Upper lobe of left lung (tissue), 6 donors: ENCODE results near the gene ADD1. TPM values are rescaled to one million over a fixed set of nuclear protein-coding genes. Genes with fewer than 3 reads are reported as not detected.

Experiments used
- ATAC-seq, 2 donors: fragments of 200-7000 bp; cut with Tn5 transposase; one replicate each; pipeline ENCODE4 v1.9.1; 2022; ENCODE audit warnings: mild to moderate bottlenecking in 2 of 2, moderate library complexity in 2 of 2; ENCODE audit not compliant: low FRiP score in 2 of 2
- DNase-seq, 2 donors: peaks; one replicate each; pipeline ENCODE4 v3.0.0-alpha.2; 2019 to 2020
- H3K27ac ChIP-seq, 4 donors: fragments of 200-600 bp; sonication (generic); one replicate each; pipeline ENCODE4 v1.5.1; 2016 to 2019
- H3K27me3 ChIP-seq, 4 donors: fragments of 200-600 bp; sonication (generic); one replicate each; pipeline ENCODE4 v1.5.1; 2017 to 2019
- H3K36me3 ChIP-seq, 4 donors: fragments of 200-600 bp; sonication (generic); one replicate each; pipeline ENCODE4 v1.5.1; 2016 to 2019
- H3K4me1 ChIP-seq, 4 donors: fragments of 200-600 bp; sonication (generic); one replicate each; pipeline ENCODE4 v1.5.1; 2018 to 2019
- H3K4me3 ChIP-seq, 4 donors: fragments of 200-600 bp; sonication (generic); one replicate each; pipeline ENCODE4 v1.5.1; 2017 to 2019; ENCODE audit warnings: mild to moderate bottlenecking in 2 of 4, moderate library complexity in 1 of 4
- H3K9me3 ChIP-seq, 4 donors: fragments of 200-600 bp; sonication (generic); one replicate each; pipeline ENCODE4 v1.5.1; 2018 to 2019
- CTCF ChIP-seq, 6 experiments: fragments of 450-650 bp in 4 of 6; fragments of 200-600 bp in 2 of 6; sonication (generic) in 2 of 6; IDR thresholded peaks; one replicate each; pipeline ENCODE4 v1.5.1; 2016 to 2019; ENCODE audit warnings: antibody characterized with exemption in 6 of 6
- EP300 ChIP-seq, 4 donors: sonication (generic); formaldehyde crosslinking; IDR thresholded peaks; one replicate each; pipeline ENCODE4 v1.5.1; 2017; ENCODE audit warnings: antibody characterized with exemption in 4 of 4, control low read depth in 2 of 4
- POLR2A ChIP-seq, 4 donors: fragments of 450-650 bp; IDR thresholded peaks; one replicate each; pipeline ENCODE4 v1.5.1; 2016 to 2017; ENCODE audit warnings: antibody characterized with exemption in 4 of 4, mild to moderate bottlenecking in 2 of 4
- POLR2AphosphoS5 ChIP-seq, 2 donors: sonication (generic); formaldehyde crosslinking; IDR thresholded peaks; one replicate each; pipeline ENCODE4 v1.5.1; 2017; ENCODE audit warnings: antibody characterized with exemption in 2 of 2
- WGBS, 2 donors: methylation state at CpG; one replicate each; pipeline ENCODE4 v1.1.5; 2017 to 2018; 5-methylcytosine and 5-hydroxymethylcytosine counted together
- total RNA-seq, 6 donors: library from RNA; depleted of rRNA in 4 of 6; stranded (reverse); fragments of >200 nt in 4 of 6; gene quantifications; one replicate each; pipeline versions ENCODE4 v1.1.0 to v1.2.1, GENCODE V29; 2016 to 2021
- donor health status: DM: no; HTN: no; CAD: no; lungs with moderate emphysema.
- donor health status: DM: no; HTN: yes; CAD: no; lungs with severe emphysema.

Gene ADD1
- total RNA-seq, 6 donors from 2014 or later, result 184 to 651 (median 290) TPM

GRCh38 chr4:2816401-2816954 lies 27.2 kb upstream of the ADD1 start:
- DNase-seq, result no peak
- Histone ChIP-seq H3K9me3 (no peaks in the 10 kb centered on the region), H3K4me1 (peaks cover 35 to 67% (median 49%) of the 10 kb centered on the region in 4 donors)

DNA sequence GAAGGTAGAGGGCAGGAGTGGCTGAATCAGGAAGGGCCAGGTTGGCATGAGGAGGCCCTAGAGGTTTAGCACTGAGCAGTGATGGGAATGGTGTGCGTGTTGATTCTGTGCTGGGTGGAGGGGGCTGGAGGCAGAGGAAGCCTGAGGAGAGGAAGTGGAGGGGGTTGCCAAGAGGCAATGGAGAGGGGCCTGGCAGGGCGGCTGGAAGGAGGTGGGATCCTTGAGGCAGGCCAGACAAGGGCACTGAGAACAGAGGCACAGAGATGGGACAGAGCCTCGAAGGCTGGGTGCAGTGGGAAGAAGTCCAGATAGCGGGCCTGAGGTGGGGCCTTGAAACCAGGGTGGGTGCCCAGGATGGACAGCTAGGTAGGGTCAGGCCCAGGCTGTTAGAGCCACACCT lies 26.5 kb upstream of the ADD1 start:
- Histone ChIP-seq H3K27ac (peak overlapping the region in 2 of 4 donors; percentile 19 to 63), H3K4me3 (peak overlapping the region in 2 of 4 donors; percentile 59 to 68)

More at GRCh38 chr4:2816401-2816954, 27.2 kb upstream of the ADD1 start:
- no peak overlapping the region for H3K4me3 ChIP-seq
- peaks cover 0 to 15% (median 9%) of the 10 kb centered on the region in 4 donors for H3K36me3 ChIP-seq
- WGBS, 2 donors, result 24 to 83% methylated on average over 1 of the region's 1 CpG
- no peak overlapping the region for H3K27ac ChIP-seq
- no peak for TF ChIP-seq CTCF (IDR thresholded peaks at IDR 0.05)
- TF ChIP-seq EP300 (IDR thresholded peaks at IDR 0.05), result no peak
- no peak for TF ChIP-seq POLR2AphosphoS5 (IDR thresholded peaks at IDR 0.05)
- no peak for TF ChIP-seq POLR2A (IDR thresholded peaks at IDR 0.05)
- no peak for ATAC-seq
- H3K27me3 ChIP-seq, result no peaks in the 10 kb centered on the region

DNA sequence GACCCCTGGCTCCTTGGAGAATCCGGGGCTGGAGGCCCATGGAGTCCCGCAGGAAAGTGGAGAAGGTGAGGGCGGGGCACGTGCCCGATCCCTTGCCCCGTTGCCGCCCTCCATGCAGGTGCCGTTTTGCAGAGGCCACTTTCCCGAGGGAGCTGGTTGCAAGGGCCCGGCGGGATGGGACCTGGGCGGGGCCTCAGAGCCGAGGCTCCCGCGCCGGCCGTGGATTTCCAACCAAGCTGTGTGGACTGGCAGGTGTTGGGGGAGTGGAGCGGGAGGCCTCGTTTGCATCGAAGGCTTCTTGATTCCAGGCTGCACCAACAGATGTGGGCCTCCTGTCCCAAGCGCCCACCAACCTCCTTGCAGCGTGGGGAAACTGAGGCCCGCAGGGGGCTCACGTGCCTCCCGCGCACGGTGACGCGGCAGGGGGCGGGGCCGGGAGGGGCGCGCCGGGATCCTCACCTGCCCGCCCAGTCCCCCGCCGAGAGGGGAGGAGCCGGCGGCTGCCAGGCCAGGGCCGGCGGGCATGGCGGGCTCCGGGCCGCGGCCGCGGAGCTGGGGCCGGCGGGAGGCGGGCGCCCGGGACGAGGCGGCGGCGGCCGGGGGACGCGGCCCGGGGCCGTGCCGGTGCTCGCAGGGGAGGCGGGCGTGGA lies 25.8 kb upstream of the ADD1 start:
- peaks cover 26 to 53% (median 40%) of the 10 kb centered on the region in 4 donors for H3K4me1 ChIP-seq
- H3K4me3 ChIP-seq, result peak overlapping the region; percentile 12 to 68 (median 58)
- H3K27ac ChIP-seq, result peak overlapping the region in 2 of 4 donors; percentile 67 to 73
- DNase-seq (peak in 1 of 2 donors; percentile 91), ATAC-seq (peak in 1 of 2 donors; percentile 38)
- no peaks in the 10 kb centered on the region for H3K27me3 ChIP-seq
- WGBS, 2 donors, result 2 to 23% methylated on average over 10 to 26 of the region's 65 CpGs
- TF ChIP-seq POLR2AphosphoS5 (IDR thresholded peaks at IDR 0.05) (no peak), POLR2A (IDR thresholded peaks at IDR 0.05) (peak in 1 of 4 donors; percentile 12), EP300 (IDR thresholded peaks at IDR 0.05) (no peak), CTCF (IDR thresholded peaks at IDR 0.05) (no peak)
- H3K36me3 ChIP-seq, result peaks cover 0 to 28% (median 15%) of the 10 kb centered on the region in 4 donors
- no peaks in the 10 kb centered on the region for H3K9me3 ChIP-seq

More for the DNA sequence above, 26.5 kb upstream of the ADD1 start:
- 61 to 72% methylated on average over 4 of the region's 4 CpGs for WGBS, 2 donors
- DNase-seq (no peak), ATAC-seq (no peak)
- H3K27me3 ChIP-seq, result no peaks in the 10 kb centered on the region
- peaks cover 0 to 21% (median 11%) of the 10 kb centered on the region in 4 donors for H3K36me3 ChIP-seq
- H3K4me1 ChIP-seq, result peaks cover 28 to 60% (median 44%) of the 10 kb centered on the region in 4 donors
- no peaks in the 10 kb centered on the region for H3K9me3 ChIP-seq
- TF ChIP-seq CTCF (IDR thresholded peaks at IDR 0.05) (no peak), EP300 (IDR thresholded peaks at IDR 0.05) (no peak), POLR2A (IDR thresholded peaks at IDR 0.05) (no peak), POLR2AphosphoS5 (IDR thresholded peaks at IDR 0.05) (no peak)

- Histone ChIP-seq H3K4me1 (peaks cover 26 to 48% (median 37%) of the 10 kb centered on the region in 4 donors), H3K27me3 (no peaks in the 10 kb centered on the region), H3K9me3 (no peaks in the 10 kb centered on the region), H3K27ac (peak overlapping the region in 3 of 4 donors; percentile 58 to 73 (median 67)), H3K36me3 (peaks cover 3 to 34% (median 21%) of the 10 kb centered on the region in 4 donors), H3K4me3 (peak overlapping the region; percentile 40 to 68 (median 58))
- ATAC-seq (peak in 1 of 2 donors; percentile 34), DNase-seq (peak in 1 of 2 donors; percentile 89)
- TF ChIP-seq POLR2AphosphoS5 (IDR thresholded peaks at IDR 0.05), result no peak
- no peak for TF ChIP-seq POLR2A (IDR thresholded peaks at IDR 0.05)
- no peak for TF ChIP-seq CTCF (IDR thresholded peaks at IDR 0.05)
- TF ChIP-seq EP300 (IDR thresholded peaks at IDR 0.05), result no peak
- WGBS, 2 donors, result 5 to 17% methylated on average over 9 to 40 of the region's 54 CpGs
These were observed 25.2 kb upstream of the ADD1 start for GRCh38 chr4:2818351-2818939.
